ENCODE results near the gene ADAMTS13.

Gene ADAMTS13

DNA sequence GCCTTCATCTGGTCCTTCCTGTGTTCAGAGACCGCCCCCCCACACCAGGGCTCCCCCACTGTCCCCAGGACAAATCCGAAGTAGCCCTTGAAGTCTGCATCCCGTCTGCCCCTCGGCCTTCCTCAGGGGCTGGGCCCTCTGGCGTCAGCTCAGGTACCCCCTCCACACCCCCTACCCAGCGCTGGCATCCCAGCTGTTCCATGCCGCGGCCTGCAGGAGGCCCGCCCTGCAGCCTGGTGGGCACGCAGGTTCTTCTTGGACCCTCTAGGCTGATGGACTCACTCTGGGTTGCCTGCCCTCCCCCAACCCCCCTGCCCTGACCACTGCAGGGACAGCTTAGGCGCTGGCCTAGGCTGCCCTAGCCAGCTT lies 50.1 kb downstream of the ADAMTS13 start:
- no peak for DNase-seq (ENCODE audit: low spot score)

DNA sequence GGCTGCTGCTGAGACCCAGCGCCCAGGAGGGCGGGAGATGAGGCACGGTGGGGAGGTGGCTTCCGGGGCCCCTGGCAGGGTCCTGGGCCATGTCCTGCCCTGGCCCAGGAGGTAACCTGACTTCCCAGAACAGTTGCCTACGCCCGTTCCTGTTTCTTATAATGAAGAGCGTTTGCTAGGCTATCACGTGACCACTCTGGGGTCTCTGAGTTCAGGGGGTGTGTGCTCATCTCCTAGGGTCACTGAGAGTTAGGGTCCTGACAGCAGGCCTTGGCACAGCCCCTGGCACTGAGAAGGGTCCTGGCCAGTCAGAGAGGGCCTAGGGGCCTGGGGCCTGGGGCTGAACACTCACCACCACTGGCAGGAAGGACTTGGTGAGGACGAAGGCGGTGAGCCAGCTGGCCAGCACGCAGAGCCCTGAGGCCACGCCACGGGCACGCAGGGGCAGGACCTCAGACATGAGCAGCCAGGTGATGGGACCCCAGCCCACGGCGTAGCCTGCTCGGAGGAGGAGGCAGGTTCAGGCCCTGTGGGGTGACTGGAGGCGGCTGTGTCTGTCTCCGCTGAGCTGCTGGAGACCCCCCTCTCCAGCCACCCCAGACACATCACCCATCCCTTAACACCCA lies 50.7 kb downstream of the ADAMTS13 start:
- DNase-seq (ENCODE audit: low spot score) = no peak

DNA sequence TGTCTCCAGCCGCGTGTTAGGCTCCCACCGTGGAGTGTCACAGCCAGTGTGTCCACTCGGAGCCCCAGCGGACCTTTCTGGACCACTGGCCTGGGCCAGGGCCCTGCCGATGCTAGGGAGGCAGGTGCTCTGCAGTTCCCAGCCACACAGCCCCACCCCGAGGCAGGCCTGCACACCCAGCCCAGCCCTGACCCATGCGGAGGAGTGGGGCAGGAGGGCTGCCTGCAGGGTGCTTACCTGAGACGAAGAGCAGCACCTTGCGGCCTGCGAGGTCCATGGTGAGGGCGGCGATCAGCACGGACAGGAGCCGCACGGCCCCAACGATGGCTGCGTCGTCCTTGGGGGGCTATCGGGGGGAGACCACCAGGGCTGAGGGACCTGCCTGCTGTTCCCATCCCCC lies 51.6 kb downstream of the ADAMTS13 start:
- no peak for DNase-seq (ENCODE audit: low spot score)

- DNase-seq (ENCODE audit: low spot score) = no peak
Observed at GRCh38 chr9:133474215-133474614, 52.0 kb downstream of the ADAMTS13 start.

GRCh38 chr9:133474853-133475252 lies 52.7 kb downstream of the ADAMTS13 start:
- no peak for DNase-seq (ENCODE audit: low spot score)

- DNase-seq (ENCODE audit: low spot score) = no peak
Observed at GRCh38 chr9:133475292-133476012, 53.3 kb downstream of the ADAMTS13 start.

- DNase-seq (ENCODE audit: low spot score) = no peak
Observed at GRCh38 chr9:133476036-133476931, 54.1 kb downstream of the ADAMTS13 start.

- no peak for DNase-seq (ENCODE audit: low spot score)
Observed at GRCh38 chr9:133476941-133477340, 54.8 kb downstream of the ADAMTS13 start.

DNA sequence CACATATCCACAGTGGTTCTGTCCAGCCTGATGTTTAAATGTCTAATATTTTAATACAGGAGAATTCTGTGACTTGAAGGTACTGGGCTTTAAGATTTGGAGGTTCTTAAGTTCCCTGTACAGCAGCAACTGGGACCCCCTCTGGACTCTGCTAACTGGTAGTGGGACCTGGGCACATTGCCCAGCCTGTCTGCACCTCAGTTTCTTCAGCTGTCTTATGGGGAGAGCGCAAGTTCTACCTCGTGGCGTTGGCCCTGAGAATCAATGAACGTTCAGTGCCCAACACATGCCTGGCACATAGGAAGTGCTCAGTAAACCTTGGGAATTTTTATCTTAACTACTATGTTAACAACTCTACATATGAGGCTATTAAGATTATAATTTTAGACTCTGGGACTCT lies 55.3 kb downstream of the ADAMTS13 start:
- DNase-seq (ENCODE audit: low spot score) = no peak

- no peak for DNase-seq (ENCODE audit: low spot score)
Observed at GRCh38 chr9:133477992-133478850, 56.1 kb downstream of the ADAMTS13 start.

- DNase-seq (ENCODE audit: low spot score) = peak; percentile 82
Observed at GRCh38 chr9:133478851-133479711, 56.9 kb downstream of the ADAMTS13 start, which contains the start of gene SLC2A6. TSS of gene SLC2A6 (minus strand) at chr9:133479099. CDS start at chr9:133479059, 40 bp downstream.

DNA sequence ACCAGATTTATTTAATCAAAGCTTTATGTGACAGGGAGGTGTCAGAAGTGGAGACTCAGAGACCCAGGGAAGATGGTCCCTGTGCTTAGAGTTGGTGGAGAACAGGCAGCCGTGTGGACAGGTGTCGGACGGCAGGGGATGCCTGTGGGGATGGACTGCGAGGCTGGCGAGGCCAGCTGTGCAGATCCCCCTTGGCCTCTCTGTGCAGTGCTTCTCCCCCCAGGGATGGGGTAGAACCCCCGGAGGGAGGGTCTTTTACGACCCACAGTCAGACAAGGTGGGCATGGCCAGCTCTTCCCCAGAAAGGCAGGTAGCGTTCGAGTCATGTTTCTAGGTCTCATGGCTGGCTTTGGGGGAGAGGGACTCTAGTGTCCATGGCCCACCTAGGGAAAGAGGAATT lies 61.4 kb downstream of the ADAMTS13 start:
- no peak for DNase-seq (ENCODE audit: low spot score)

GRCh38 chr9:133484671-133485437 lies 62.7 kb downstream of the ADAMTS13 start:
- DNase-seq (ENCODE audit: low spot score) = no peak

DNA sequence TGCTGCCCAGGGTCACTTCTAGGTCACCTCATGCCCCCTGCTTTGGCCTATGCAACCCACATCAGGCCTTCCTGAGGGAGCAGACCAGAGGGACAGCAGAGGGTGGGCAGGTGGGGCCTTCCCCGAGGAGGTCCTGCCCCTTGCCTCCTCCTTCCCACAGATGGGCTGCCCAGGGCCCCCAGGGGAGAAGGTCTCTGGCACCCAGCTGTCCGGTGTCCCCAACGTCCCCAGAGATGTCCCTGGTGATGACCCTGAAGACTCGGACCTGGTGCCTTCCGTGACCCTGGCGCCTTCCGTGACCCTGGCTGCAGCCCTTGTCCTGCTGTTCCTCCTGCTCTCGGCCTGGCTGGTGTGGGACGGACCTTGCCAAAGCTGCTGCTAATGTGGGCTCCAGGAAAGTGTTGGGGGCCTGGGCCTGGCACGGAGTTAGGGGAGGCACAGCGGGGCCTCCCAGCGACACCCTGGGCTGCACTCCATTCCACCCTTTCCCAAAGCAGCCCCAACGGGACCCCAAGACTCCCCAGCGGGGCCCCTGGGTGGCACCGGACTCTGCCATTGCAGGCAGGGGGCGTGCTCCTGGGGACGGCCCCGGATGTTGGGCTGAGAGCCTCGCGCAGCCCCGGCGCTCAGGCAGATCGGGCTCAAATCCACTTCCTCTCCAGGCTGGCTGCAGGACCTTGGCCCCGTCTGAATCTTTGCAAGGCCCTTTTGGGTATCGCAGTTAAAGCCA lies 63.5 kb downstream of the ADAMTS13 start:
- no peak for DNase-seq (ENCODE audit: low spot score)

DNA sequence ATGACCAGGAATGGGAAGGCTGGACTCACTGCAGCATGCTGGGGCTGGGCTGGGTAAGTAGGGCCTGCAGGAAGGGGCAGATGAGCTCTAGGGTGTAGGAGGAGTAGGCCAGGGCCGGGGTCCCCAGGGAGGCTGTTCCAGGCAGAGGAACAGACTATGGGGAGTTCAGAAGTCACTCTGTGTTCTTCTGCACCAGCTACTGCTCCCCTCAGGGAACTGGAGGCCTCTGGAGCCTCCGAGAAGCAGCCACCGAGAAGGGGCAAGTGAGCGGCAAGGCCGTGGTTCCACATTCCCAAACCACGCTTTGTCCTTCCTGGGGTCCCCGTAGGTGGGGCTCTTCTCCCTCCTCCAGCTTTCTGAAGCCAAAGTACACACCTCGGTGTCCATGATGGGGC lies 65.2 kb downstream of the ADAMTS13 start:
- no peak for DNase-seq (ENCODE audit: low spot score)

DNA sequence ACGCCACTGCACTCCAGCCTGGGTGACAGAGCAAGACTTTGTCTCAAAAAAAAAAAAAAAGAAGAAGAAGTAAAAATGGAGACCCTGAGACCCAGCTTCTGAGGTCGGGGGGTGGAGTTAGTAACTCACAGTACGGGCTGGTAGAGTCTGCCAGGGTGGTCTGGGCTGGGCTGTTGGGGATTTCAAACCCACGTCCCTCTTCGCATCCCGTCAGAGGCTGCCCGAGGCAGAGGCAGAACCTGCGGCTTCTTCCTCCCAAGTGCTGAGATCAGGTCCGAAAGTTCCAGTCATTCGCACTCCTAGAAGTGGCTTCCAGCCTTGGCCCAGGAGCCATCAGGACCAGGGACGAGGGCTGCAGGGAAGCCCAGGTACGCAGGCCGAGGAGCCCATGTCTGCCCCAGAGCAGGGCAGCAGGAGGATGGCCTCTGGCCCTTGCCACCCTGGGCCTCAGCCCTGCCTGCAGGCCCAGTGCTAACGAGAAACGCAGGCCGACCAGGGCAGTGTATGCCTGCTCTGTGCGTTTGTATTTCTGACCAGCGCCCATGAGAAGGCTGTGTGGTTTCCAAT lies 66.6 kb downstream of the ADAMTS13 start:
- DNase-seq (ENCODE audit: low spot score) = no peak

- DNase-seq (ENCODE audit: low spot score) = no peak
Observed at GRCh38 chr9:133489253-133490190, 67.4 kb downstream of the ADAMTS13 start.

DNA sequence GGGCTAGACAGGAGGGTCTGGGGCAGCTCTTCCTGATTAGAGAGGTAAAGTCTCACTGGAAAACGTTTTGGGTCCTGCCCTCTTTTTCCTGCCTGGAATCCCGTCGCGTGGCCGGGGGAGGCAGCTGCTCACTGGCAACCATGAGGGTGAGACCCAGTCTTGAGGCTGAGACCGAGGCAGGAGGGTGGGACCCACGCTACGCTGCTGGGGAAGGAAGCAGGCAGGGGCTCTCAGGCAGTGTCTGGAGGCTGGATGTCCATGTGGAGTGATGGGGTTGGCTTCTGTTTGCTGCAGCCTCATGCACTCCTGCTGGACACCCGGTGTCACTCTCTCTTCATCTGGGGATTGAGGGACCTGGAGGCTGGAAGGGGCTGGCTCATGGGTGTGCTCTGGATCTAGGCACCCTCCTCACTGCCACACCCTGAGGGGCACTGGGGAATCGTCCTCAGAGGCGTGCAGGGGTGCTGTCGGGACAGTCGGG lies 68.1 kb downstream of the ADAMTS13 start:
- no peak for DNase-seq (ENCODE audit: low spot score)

Measured in COLO829 (cell line).